ENCODE measurements around the gene SYNPO2L.

DNA sequence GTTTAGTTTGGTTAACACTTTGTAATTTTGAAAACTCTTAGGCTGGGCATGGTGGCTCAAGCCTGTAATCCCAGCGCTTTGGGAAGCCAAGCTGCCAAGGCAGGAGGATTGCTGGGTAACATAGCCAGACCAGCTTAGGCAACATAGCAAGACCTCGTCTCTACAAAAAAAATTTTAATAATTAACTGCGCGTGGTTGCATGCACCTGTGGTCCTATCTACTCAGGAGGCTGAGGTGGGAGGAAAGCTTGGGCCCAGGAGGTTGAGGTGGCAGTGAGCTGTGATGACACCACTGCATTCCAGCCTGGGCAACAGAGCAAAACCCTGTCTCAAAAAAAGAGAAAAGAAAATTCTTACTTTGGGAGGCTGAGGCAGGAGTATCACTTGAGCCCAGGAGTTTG lies 32.8 kb downstream of the SYNPO2L start:
- TF ChIP-seq, protein P1, sequence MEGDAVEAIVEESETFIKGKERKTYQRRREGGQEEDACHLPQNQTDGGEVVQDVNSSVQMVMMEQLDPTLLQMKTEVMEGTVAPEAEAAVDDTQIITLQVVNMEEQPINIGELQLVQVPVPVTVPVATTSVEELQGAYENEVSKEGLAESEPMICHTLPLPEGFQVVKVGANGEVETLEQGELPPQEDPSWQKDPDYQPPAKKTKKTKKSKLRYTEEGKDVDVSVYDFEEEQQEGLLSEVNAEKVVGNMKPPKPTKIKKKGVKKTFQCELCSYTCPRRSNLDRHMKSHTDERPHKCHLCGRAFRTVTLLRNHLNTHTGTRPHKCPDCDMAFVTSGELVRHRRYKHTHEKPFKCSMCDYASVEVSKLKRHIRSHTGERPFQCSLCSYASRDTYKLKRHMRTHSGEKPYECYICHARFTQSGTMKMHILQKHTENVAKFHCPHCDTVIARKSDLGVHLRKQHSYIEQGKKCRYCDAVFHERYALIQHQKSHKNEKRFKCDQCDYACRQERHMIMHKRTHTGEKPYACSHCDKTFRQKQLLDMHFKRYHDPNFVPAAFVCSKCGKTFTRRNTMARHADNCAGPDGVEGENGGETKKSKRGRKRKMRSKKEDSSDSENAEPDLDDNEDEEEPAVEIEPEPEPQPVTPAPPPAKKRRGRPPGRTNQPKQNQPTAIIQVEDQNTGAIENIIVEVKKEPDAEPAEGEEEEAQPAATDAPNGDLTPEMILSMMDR (IDR thresholded peaks at IDR 0.05), result no peak
- TF ChIP-seq POLR2A (IDR thresholded peaks at IDR 0.05) (no peak), POLR2AphosphoS5 (IDR thresholded peaks at IDR 0.05) (no peak), EP300 (IDR thresholded peaks at IDR 0.05) (no peak)
